H9 (cell line): ENCODE data around the gene TENM4. TPM values are rescaled to one million over a fixed set of nuclear protein-coding genes. Genes with fewer than 3 reads are reported as not detected.

ENCODE experiments used
- DNase-seq: peaks from one replicate; pipeline ENCODE4 v3.0.0-alpha.2; 2017
- H2AFZ ChIP-seq: one replicate; pipeline ENCODE4 v1.6.1; 2013; ENCODE audit warnings: mild to moderate bottlenecking, low read length, control low read depth, moderate library complexity
- H2AK5ac ChIP-seq: 2 replicates; pipeline ENCODE4 v1.6.1; 2013; ENCODE audit warnings: low read length, control low read depth, mixed read lengths; ENCODE audit not compliant: insufficient read length
- H2BK120ac ChIP-seq: one replicate; pipeline ENCODE4 v1.6.1; 2013; ENCODE audit warnings: low read depth, mild to moderate bottlenecking, low read length, control low read depth, inconsistent platforms; ENCODE audit not compliant: poor library complexity, severe bottlenecking
- H2BK12ac ChIP-seq: 2 replicates; pipeline ENCODE4 v1.6.1; 2013; ENCODE audit warnings: low read length, control low read depth, mixed read lengths, low read depth; ENCODE audit not compliant: insufficient read length
- H2BK15ac ChIP-seq: 2 replicates; pipeline ENCODE4 v1.6.1; 2013; ENCODE audit warnings: low read depth, low read length, control low read depth
- H2BK20ac ChIP-seq: one replicate; pipeline ENCODE4 v1.6.1; 2013; ENCODE audit warnings: low read depth, mild to moderate bottlenecking, low read length, control low read depth, inconsistent platforms; ENCODE audit not compliant: poor library complexity, severe bottlenecking
- H2BK5ac ChIP-seq: 2 replicates; pipeline ENCODE4 v1.6.1; 2013; ENCODE audit warnings: low read length, control low read depth, mixed read lengths; ENCODE audit not compliant: insufficient read length
- H3K14ac ChIP-seq: 2 replicates; pipeline ENCODE4 v1.6.1; 2013; ENCODE audit warnings: low read length, control low read depth; ENCODE audit not compliant: insufficient read depth
- H3K18ac ChIP-seq: 2 replicates; pipeline ENCODE4 v1.6.1; 2013; ENCODE audit warnings: low read depth, mild to moderate bottlenecking, mixed read lengths, low read length, control low read depth; ENCODE audit not compliant: insufficient read length
- H3K23ac ChIP-seq: 2 replicates; pipeline ENCODE4 v1.6.1; 2013; ENCODE audit warnings: low read length, control low read depth, mixed read lengths, low read depth; ENCODE audit not compliant: insufficient read length
- H3K23me2 ChIP-seq: 2 replicates; pipeline ENCODE4 v1.6.1; 2013; ENCODE audit warnings: low read depth, mild to moderate bottlenecking, mixed read lengths, low read length, control low read depth; ENCODE audit not compliant: insufficient read length, poor library complexity, severe bottlenecking
- H3K27ac ChIP-seq: 2 replicates; pipeline ENCODE4 v1.5.1; 2013; ENCODE audit warnings: low read length, control low read depth, mixed read lengths, low read depth; ENCODE audit not compliant: insufficient read length
- H3K27me3 ChIP-seq: 2 replicates; pipeline ENCODE4 v1.6.1; 2013; ENCODE audit warnings: low read length, control low read depth, inconsistent platforms; ENCODE audit not compliant: insufficient read depth
- H3K4ac ChIP-seq: 2 replicates; pipeline ENCODE4 v1.6.1; 2013; ENCODE audit warnings: low read depth, mild to moderate bottlenecking, control low read depth, inconsistent platforms, low read length, moderate library complexity
- H3K4me1 ChIP-seq: 2 replicates; pipeline ENCODE4 v1.6.1; 2013; ENCODE audit warnings: low read length, control low read depth, inconsistent platforms; ENCODE audit not compliant: insufficient read depth
- H3K4me2 ChIP-seq: 2 replicates; pipeline ENCODE4 v1.6.1; 2013; ENCODE audit warnings: low read length, control low read depth, mixed read lengths; ENCODE audit not compliant: insufficient read length, insufficient read depth
- H3K56ac ChIP-seq: 2 replicates; pipeline ENCODE4 v1.6.1; 2013; ENCODE audit warnings: low read depth, mild to moderate bottlenecking, mixed read lengths, low read length, control low read depth; ENCODE audit not compliant: insufficient read length
- H3K79me1 ChIP-seq: 2 replicates; pipeline ENCODE4 v1.6.1; 2013; ENCODE audit warnings: low read depth, mild to moderate bottlenecking, moderate library complexity, low read length, control low read depth, inconsistent platforms; ENCODE audit not compliant: insufficient read depth, poor library complexity, severe bottlenecking
- H3K79me2 ChIP-seq: 2 replicates; pipeline ENCODE4 v1.6.1; 2013; ENCODE audit warnings: low read length, control low read depth, inconsistent platforms; ENCODE audit not compliant: insufficient read depth
- H3K9ac ChIP-seq: 2 replicates; pipeline ENCODE4 v1.6.1; 2013; ENCODE audit warnings: low read length, control low read depth, mixed read lengths; ENCODE audit not compliant: insufficient read length; ENCODE audit errors: extremely low read depth
- H3K9me3 ChIP-seq: one replicate; pipeline ENCODE4 v1.6.1; 2013; ENCODE audit warnings: low read depth, low read length, inconsistent platforms; ENCODE audit not compliant: control insufficient read depth
- H3T11ph ChIP-seq: one replicate; pipeline ENCODE4 v1.6.1; 2013; ENCODE audit warnings: mild to moderate bottlenecking, low read length, control low read depth, inconsistent platforms
- H4K20me1 ChIP-seq: one replicate; pipeline ENCODE4 v1.6.1; 2013; ENCODE audit not compliant: control insufficient read depth, insufficient read length, insufficient read depth
- H4K5ac ChIP-seq: 2 replicates; pipeline ENCODE4 v1.6.1; 2013; ENCODE audit warnings: low read depth, mild to moderate bottlenecking, mixed read lengths, low read length, control low read depth; ENCODE audit not compliant: insufficient read length
- H4K8ac ChIP-seq: replicated peaks from 2 replicates; pipeline ENCODE4 v1.6.1; 2013; ENCODE audit warnings: low read length, control low read depth, mixed read lengths, low read depth; ENCODE audit not compliant: insufficient read length
- H4K91ac ChIP-seq: 2 replicates; pipeline ENCODE4 v1.6.1; 2013; ENCODE audit warnings: low read depth, mild to moderate bottlenecking, moderate library complexity, mixed read lengths, low read length, control low read depth; ENCODE audit not compliant: insufficient read length
- H3K27ac Mint-ChIP-seq, 3 experiments: 2 replicates in 2 of 3; 3 replicates in 1 of 3; pipeline ENCODE4 v1.8.0; 2020 to 2021; ENCODE audit warnings: mixed read lengths in 3 of 3, mild to moderate bottlenecking in 1 of 3, moderate library complexity in 1 of 3
- H3K27me3 Mint-ChIP-seq: 2 replicates; pipeline ENCODE4 v1.8.0; 2021; ENCODE audit warnings: low read depth, mild to moderate bottlenecking, moderate library complexity, mixed read lengths
- H3K36me3 Mint-ChIP-seq, 3 experiments: 2 replicates in 2 of 3; 3 replicates in 1 of 3; pipeline ENCODE4 v1.8.0; 2020 to 2021; ENCODE audit warnings: low read depth in 3 of 3, mixed read lengths in 3 of 3; ENCODE audit not compliant: insufficient read depth in 1 of 3
- H3K4me1 Mint-ChIP-seq, 2 experiments: 2 replicates each; pipeline ENCODE4 v1.8.0; 2020; ENCODE audit warnings: mixed read lengths in 2 of 2
- H3K4me3 Mint-ChIP-seq, 2 experiments: 2 replicates in 1 of 2; 3 replicates in 1 of 2; pipeline ENCODE4 v1.8.0; 2020 to 2021; ENCODE audit warnings: mild to moderate bottlenecking in 2 of 2, mixed read lengths in 2 of 2, moderate library complexity in 1 of 2
- H3K9me3 Mint-ChIP-seq, 2 experiments: 2 replicates in 1 of 2; 3 replicates in 1 of 2; pipeline ENCODE4 v1.8.0; 2020; ENCODE audit warnings: mild to moderate bottlenecking in 2 of 2, mixed read lengths in 2 of 2, moderate library complexity in 1 of 2
- CTCF ChIP-seq: fragments of 200-600 bp; sonication (generic); conservative IDR thresholded peaks from 3 replicates; pipeline ENCODE4 v1.8.0; 2021; ENCODE audit warnings: antibody characterized with exemption, mild to moderate bottlenecking
- WGBS: extraction: QIAGEN DNeasy Blood & Tissue Kit; methylation state at CpG from one replicate; pipeline ENCODE4 v1.1.7; 2013; ENCODE audit warnings: missing lambda C conversion rate, low lambda C conversion rate, mixed read lengths; ENCODE audit not compliant: insufficient read length; ENCODE audit errors: extremely low coverage; 5-methylcytosine and 5-hydroxymethylcytosine counted together
- total RNA-seq: library from RNA; stranded (reverse); gene quantifications from 2 replicates; pipeline ENCODE4 v1.2.1, GENCODE V29; 2021

The TENM4 gene
- total RNA-seq, 1 experiment from 2014 or later = 4.6 TPM

GRCh38 chr11:79353706-79354105 lies 87.1 kb downstream of the TENM4 start:
- Histone ChIP-seq H2BK20ac (no peak overlapping the region), H2BK120ac (no peak overlapping the region), H2AK5ac (no peak overlapping the region), H3K9ac (no peak overlapping the region), H3K79me1 (no peaks in the 10 kb centered on the region), H3K27ac (no peak overlapping the region), H2BK5ac (no peak overlapping the region), H4K91ac (no peak overlapping the region), H3K4ac (no peak overlapping the region), H3K4me2 (no peak overlapping the region), H4K20me1 (no peaks in the 10 kb centered on the region), H3K4me1 (no peaks in the 10 kb centered on the region), H3K56ac (no peak overlapping the region), H3K79me2 (no peaks in the 10 kb centered on the region), H3K18ac (no peak overlapping the region), H3K9me3 (no peaks in the 10 kb centered on the region), H2BK12ac (no peak overlapping the region), H3K27me3 (no peaks in the 10 kb centered on the region), H3K14ac (no peak overlapping the region), H3K23me2 (no peaks in the 10 kb centered on the region), H2BK15ac (no peak overlapping the region), H4K5ac (no peak overlapping the region), H3T11ph (no peak overlapping the region), H2AFZ (no peak overlapping the region), H4K8ac (no peak overlapping the region), H3K23ac (no peak overlapping the region)
- H3K4me3 Mint-ChIP-seq = no peak overlapping the region
- no CpG with 5 or more reads among the region's 3 CpGs for WGBS
- H3K36me3 Mint-ChIP-seq = no peaks in the 10 kb centered on the region
- no peak overlapping the region for H3K27ac Mint-ChIP-seq
- no peaks in the 10 kb centered on the region for H3K9me3 Mint-ChIP-seq
- no peak for TF ChIP-seq CTCF
- H3K4me1 Mint-ChIP-seq = no peaks in the 10 kb centered on the region
- DNase-seq = no peak
- no peaks in the 10 kb centered on the region; the same call in 1 of the 2 replicates for H3K27me3 Mint-ChIP-seq
